Lower leg skin (tissue), 4 donors: ENCODE data around the gene ZNF529. TPM values are rescaled to one million over a fixed set of nuclear protein-coding genes. Genes with fewer than 3 reads are reported as not detected.
A peak's percentile ranks its signal among the peaks of the same experiment; 100 is the strongest.

ENCODE experiments used
- DNase-seq, 2 donors: peaks; one replicate each; pipeline ENCODE4 v3.0.0-alpha.2; 2019; ENCODE audit warnings: low spot score in 2 of 2
- H3K4me3 ChIP-seq: fragments of 200-600 bp; sonication (generic); 2 replicates; pipeline ENCODE4 v1.5.1; 2017; ENCODE audit warnings: mild to moderate bottlenecking, low read depth; ENCODE audit not compliant: poor library complexity, severe bottlenecking
- CTCF ChIP-seq, 3 donors: fragments of 450-650 bp; IDR thresholded peaks; one replicate each; pipeline ENCODE4 v1.5.1; 2016; ENCODE audit warnings: antibody characterized with exemption in 3 of 3, mild to moderate bottlenecking in 3 of 3, moderate library complexity in 2 of 3
- POLR2A ChIP-seq, 2 donors: fragments of 450-650 bp; IDR thresholded peaks; one replicate each; pipeline ENCODE4 v1.6.1; 2016 to 2017; ENCODE audit warnings: antibody characterized with exemption in 2 of 2, mild to moderate bottlenecking in 1 of 2, moderate library complexity in 1 of 2
- WGBS, 2 donors: methylation state at CpG; one replicate each; pipeline ENCODE4 v1.1.5; 2018; 5-methylcytosine and 5-hydroxymethylcytosine counted together
- intact Hi-C: fragments of 100-400 bp; cut with DNase I; formaldehyde crosslinking; loops from one replicate; pipeline ENCODE4 v1.15.0; 2023; ENCODE audit warnings: low total_unique reads
- total RNA-seq, 4 donors: library from RNA; depleted of rRNA; stranded (reverse); fragments of >200 nt; gene quantifications; one replicate each; pipeline ENCODE4 v1.1.0, GENCODE V29; 2016

ZNF529 gene
- total RNA-seq, 4 donors from 2014 or later: 3.9 to 7.8 (median 6.7) TPM

DNA sequence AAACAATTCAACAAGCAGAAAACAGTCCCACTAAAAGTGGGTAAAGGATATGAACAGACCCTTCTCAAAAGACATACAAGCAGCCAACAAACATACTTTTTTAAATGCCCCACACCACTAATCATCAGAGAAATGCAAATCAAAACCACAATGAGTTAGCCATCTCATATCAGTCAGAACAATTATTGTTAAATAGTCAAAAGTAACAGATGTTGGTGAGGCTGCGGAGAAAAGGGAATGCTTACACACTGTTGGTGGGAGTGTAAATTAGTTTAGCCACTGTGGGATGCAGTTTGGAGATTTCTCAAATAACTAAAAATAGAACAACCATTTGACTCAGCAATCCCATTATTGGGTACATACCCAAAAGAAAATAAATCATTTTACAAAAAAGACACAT is 8.7 kb downstream of the ZNF529 start:
- TF ChIP-seq CTCF (IDR thresholded peaks at IDR 0.05): no peak
- no peak for TF ChIP-seq POLR2A (IDR thresholded peaks at IDR 0.05)
- intact Hi-C loops: no loop called here
- DNase-seq: no peak
- WGBS, 2 donors: 93 to 96% methylated on average over 1 of the region's 1 CpG
- no peak overlapping the region for H3K4me3 ChIP-seq

GRCh38 chr19:36547001-36547732 is 25.9 kb downstream of the ZNF529 start:
- no peak overlapping the region for H3K4me3 ChIP-seq
- no peak for TF ChIP-seq CTCF (IDR thresholded peaks at IDR 0.05)
- TF ChIP-seq POLR2A (IDR thresholded peaks at IDR 0.05): no peak
- no peak for DNase-seq
- intact Hi-C loops: no loop called here
- WGBS, 2 donors: 96 to 98% methylated on average over 5 of the region's 5 CpGs

DNA sequence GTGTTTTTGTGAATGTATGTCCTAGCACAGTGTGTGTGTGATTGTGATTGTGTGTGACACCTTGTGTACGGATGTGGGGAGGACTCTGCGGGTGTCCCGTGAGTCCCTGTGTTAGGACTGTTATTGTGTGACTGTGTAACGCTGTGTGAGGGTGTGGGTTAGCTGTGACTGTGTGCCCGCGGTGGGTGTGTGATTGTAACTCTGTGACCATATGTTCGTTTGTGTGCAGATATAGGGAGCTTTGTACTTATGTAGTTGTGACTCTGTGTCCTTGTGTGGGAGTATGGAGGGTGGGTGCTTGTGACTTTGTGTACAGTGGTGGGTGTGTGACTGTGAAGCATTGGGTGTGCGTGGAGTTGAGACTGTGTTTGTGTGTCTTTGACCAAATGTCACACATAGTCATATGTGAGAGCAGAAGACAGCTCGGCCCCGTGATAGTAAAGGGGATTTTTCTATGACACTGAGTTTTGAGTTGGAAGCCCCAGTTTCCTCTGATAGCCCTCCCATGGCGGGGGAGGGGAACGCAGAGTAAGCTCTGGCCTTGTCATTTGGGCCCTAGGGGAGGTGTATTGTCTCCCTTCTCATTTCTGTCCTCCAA is 44.1 kb downstream of the ZNF529 start:
- H3K4me3 ChIP-seq: peak overlapping the region; percentile 51
- no peak for DNase-seq
- intact Hi-C loops: no loop called here
- WGBS, 2 donors: 10 to 13% methylated on average over 12 of the region's 12 CpGs
- TF ChIP-seq POLR2A (IDR thresholded peaks at IDR 0.05) (no peak), CTCF (IDR thresholded peaks at IDR 0.05) (no peak)

DNA sequence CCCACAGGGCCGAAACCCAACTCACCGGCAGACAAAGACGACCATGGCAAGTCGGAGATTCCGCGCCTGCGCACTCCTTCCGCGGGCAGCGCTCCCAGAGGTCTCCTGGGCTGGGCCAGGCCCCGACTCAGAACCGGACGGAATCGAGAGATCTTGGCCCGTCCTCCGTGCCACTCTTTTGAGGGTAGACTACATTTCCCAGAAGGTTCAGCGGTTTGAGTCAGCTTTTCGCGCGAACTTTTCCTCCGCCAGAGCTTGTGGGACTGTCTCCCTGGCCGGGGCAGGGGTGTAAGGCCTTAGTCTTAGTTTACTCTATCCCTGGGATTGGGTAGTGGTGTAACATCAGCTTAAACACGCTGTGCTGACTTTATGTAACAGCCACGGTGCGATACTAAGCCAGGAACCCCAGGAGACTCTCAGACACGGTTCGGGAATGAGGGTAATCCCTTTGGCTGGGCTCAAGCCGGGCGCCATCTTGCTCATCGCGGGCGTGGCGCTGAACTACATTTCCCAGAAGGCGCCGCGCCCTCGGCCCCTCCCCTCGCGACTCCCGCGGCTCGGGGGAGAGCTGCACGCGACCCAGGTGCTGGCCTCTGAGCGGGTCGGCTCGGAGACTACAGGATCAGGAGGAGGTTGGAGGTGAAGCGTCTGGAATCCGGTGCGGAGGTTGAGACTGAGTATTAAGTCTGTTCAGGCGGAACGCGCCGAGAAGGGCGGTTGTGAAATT is 44.7 kb downstream of the ZNF529 start, which contains the start of gene ZNF260:
Gene ZNF260 (minus strand): TSS at position 78 of the 727 bp plus-strand sequence. CDS start 13,033 bp downstream, outside the sequence.
- TF ChIP-seq POLR2A (IDR thresholded peaks at IDR 0.05) (no peak), CTCF (IDR thresholded peaks at IDR 0.05) (no peak)
- H3K4me3 ChIP-seq: peak within 1 kb of the TSS; percentile 51
- DNase-seq: peak; percentile 95 to 99
- 1% methylated on average over 43 to 50 of the region's 55 CpGs for WGBS, 2 donors
- intact Hi-C loops: no loop called here

- no peak for TF ChIP-seq POLR2A (IDR thresholded peaks at IDR 0.05)
- no peak for TF ChIP-seq CTCF (IDR thresholded peaks at IDR 0.05)
- intact Hi-C loops: no loop called here
- WGBS, 2 donors: 1% methylated on average over 13 of the region's 13 CpGs
- DNase-seq: no peak
- peak overlapping the region; percentile 51 for H3K4me3 ChIP-seq
Observed at GRCh38 chr19:36527873-36528193, 45.3 kb downstream of the ZNF529 start.
